Subcutaneous adipose tissue (tissue), 4 donors: ENCODE results near the gene COMMD8. TPM values are rescaled to one million over a fixed set of nuclear protein-coding genes. Genes with fewer than 3 reads are reported as not detected.

Source experiments
- total RNA-seq, 4 donors: library from RNA; depleted of rRNA; stranded (reverse); fragments of >200 nt; gene quantifications; one replicate each; pipeline ENCODE4 v1.1.0, GENCODE V29; 2016
- TF ChIP-seq, protein P1 (sequence below): fragments of 450-650 bp; IDR thresholded peaks from one replicate; pipeline ENCODE4 v1.5.1; 2016; ENCODE audit warnings: low read depth, mild to moderate bottlenecking, control low read depth, antibody characterized with exemption, moderate library complexity

The COMMD8 gene
- total RNA-seq, 4 donors from 2014 or later, result 6.2 to 24.6 (median 19.8) TPM

DNA sequence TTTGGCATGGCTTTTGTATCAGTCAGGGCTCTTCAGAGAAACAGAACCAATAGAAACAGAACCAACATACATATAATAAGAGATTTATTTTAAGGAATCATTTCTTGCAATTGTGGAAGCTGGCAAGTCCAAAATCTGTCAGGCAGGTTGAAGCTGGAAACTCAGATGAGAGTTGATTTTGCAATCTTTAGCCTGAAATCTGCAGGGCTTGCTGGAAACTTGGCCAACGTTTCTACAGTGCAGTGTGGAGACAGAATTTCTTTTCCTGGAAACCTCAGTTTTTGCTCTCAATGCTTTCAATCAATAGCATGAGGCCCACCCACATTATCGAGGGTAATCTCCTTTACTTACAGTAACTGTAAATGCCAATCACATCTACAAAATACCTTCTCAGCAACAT lies 45.4 kb downstream of the COMMD8 start:
- TF ChIP-seq, protein P1, sequence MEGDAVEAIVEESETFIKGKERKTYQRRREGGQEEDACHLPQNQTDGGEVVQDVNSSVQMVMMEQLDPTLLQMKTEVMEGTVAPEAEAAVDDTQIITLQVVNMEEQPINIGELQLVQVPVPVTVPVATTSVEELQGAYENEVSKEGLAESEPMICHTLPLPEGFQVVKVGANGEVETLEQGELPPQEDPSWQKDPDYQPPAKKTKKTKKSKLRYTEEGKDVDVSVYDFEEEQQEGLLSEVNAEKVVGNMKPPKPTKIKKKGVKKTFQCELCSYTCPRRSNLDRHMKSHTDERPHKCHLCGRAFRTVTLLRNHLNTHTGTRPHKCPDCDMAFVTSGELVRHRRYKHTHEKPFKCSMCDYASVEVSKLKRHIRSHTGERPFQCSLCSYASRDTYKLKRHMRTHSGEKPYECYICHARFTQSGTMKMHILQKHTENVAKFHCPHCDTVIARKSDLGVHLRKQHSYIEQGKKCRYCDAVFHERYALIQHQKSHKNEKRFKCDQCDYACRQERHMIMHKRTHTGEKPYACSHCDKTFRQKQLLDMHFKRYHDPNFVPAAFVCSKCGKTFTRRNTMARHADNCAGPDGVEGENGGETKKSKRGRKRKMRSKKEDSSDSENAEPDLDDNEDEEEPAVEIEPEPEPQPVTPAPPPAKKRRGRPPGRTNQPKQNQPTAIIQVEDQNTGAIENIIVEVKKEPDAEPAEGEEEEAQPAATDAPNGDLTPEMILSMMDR, result no peak

DNA sequence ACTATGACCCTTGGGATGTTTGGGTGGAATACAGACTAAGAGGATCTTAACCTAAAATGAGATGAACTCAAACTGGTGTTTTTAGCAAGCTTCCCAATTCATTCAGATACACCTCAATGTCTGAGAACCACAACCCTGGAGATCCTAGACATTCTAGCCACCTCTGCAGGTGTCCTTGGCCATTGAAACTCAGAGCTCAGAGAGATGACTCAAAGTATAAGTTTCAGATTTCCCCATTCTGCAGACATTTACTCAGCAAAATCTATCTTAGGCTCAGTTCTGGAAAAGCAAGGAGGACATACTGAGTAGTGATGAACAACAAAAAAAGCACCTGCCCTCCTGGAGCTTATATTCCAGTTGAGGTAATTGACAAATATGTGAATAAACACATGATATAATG lies 47.8 kb downstream of the COMMD8 start:
- TF ChIP-seq, protein P1, result no peak

DNA sequence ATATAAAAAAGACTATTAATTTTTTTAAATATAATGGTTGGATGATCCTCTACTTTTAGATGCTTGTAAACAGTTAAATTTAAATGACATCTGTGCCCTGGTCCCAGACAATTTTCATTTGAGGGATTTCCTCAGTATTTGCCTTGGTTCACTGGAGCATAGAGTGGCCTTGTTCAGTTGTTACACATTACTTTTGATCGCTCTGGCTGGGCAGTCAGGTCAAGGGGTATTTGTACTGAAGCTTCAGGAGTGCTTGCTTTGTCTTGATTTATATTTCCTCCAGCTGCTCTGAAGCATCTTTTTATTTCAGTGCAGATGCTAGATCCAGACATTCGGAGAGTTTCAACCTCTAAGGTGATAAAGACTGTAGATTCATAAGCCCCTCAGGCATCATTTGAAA lies 50.0 kb downstream of the COMMD8 start:
- TF ChIP-seq, protein P1, result no peak

DNA sequence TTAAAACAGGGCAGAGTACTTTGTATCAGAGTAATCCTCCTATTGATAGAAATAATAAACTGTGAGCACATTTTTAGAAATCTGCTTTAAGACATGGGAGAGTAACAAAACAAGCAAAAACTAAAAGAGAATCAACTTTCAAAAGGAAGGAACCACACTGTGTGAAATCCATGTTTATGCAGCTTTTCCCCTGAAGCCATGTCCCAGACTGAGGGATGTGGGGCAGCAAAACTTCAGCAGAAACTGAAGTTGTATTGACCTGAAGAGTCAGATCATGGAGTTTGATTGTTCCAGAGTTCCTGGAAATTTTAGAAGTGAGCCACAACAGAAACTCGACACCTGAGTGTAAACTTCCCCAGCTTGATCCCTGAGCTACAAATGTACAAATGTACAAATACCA lies 53.2 kb downstream of the COMMD8 start:
- TF ChIP-seq, protein P1, result no peak

DNA sequence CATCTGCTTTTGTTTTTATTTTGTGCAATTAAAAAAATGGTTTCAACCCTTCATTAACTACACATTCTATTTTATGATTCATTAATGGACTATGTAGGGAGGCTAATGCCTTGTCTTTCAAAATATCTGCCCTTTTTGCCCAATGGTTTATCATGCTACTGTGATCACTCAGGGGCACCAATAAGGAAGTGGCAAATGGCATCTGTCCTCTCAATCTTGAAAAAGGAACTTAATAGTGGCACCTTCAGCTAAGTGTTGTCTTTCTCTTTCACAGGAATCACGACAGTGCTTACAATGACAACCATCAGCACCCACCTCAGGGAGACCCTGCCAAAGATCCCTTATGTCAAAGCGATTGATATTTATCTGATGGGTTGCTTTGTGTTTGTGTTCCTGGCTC lies 57.1 kb downstream of the COMMD8 start:
- TF ChIP-seq, protein P1, result no peak

Other genes with a start within 250 kb of the COMMD8 start
- gene ATP10D, start 21.6 kb upstream of the COMMD8 start, total RNA-seq, result 10 to 100 TPM; 12.6 to 22.4 (median 15.4) TPM